ENCODE results near the gene SIX3. TPM values are rescaled to one million over a fixed set of nuclear protein-coding genes. Genes with fewer than 3 reads are reported as not detected.

SIX3 gene
- total and polyA plus RNA-seq, 2 donors (not counting 1 experiment from before 2014, with no cell fraction given) = not detected

DNA sequence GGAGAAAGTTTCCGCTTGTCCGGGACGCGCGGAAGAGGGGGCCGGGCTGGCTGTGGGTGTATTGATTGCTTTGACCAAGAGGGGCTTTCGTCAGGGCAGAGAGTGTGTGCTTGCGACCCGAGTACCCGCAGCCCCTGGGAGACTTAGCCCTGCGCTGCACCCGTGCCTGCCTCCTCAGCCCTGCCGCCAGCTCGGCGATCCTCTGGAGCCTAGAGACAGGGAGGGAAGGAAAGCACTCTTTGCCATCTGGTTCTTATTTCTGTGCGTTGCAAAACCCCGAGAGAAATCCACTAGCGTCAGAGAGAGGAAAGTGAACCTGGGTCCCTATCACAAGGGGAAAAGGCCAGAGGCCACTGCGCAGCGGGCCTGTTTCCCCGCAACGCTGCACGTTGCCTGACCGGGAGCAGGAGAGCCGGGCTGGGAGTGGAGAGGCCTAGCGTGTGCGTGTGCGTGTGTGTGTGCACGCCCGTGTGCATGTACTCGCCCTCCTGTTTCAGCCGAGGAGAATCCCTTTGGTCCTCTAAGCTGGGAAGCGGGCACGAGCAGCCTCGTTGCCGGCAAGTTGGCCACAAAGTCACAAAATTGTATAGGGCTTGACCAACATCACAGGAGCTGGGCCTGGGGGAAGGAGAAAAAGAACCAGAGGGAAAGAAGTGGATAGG lies 1.7 kb downstream of the SIX3 start:
- Histone ChIP-seq H2AFZ (ENCODE audit: insufficient read depth, low read depth, low read length, poor library complexity, severe bottlenecking) (peak overlapping the region; percentile 59), H3K79me2 (ENCODE audit: control insufficient read depth, insufficient read depth, low read length) (no peaks in the 10 kb centered on the region), H3K36me3 (replicated peaks in 1 of 2; ENCODE audit: control extremely low read depth in 1 of 2, control insufficient read depth in 1 of 2, extremely low read depth in 1 of 2, insufficient read depth in 2 of 2, low read length in 1 of 2) (no peaks in the 10 kb centered on the region), H3K9me3 (ENCODE audit: control extremely low read depth in 1 of 3, control insufficient read depth in 2 of 3, insufficient read depth in 1 of 3, low read length in 2 of 3) (peaks cover 0 to 60% (median 0%) of the 10 kb centered on the region in 3 donors), H3K4me2 (replicated peaks; ENCODE audit: low read depth, low read length, poor library complexity, severe bottlenecking) (peak overlapping the region; percentile 93), H3K27ac (ENCODE audit: low read length in 2 of 2) (no peak overlapping the region), H3K4me1 (ENCODE audit: control insufficient read depth in 2 of 2, insufficient read depth in 2 of 2, low read length in 2 of 2) (peaks cover 64 to 70% of the 10 kb centered on the region in 2 donors), H3K9ac (ENCODE audit: low read length) (peak overlapping the region; percentile 48), H3K27me3 (replicated peaks in 1 of 4; ENCODE audit: control extremely low read depth in 1 of 4, control insufficient read depth in 3 of 4, insufficient read depth in 4 of 4, low read length in 3 of 4) (peaks cover 0 to 92% (median 66%) of the 10 kb centered on the region in 4 experiments), H4K20me1 (ENCODE audit: control insufficient read depth, insufficient read depth, low read length, poor library complexity, severe bottlenecking) (no peaks in the 10 kb centered on the region), H3K4me3 (ENCODE audit: control extremely low read depth in 1 of 5, extremely low read depth in 1 of 5, insufficient read depth in 1 of 5, low read depth in 2 of 5, low read length in 4 of 5) (peak overlapping the region in 4 of 5 experiments; percentile 22 to 76 (median 59))
- ChIA-PET CTCF (interaction anchor here (0.5 to 1.6 kb wide), 3 partner anchors 11 to 13 kb away, joined by 3 to 5 read pairs (median 4); no protein-coding TSS in a partner anchor), POLR2A (no interaction called here)
- Mint-ChIP-seq H3K4me3 (peak overlapping the region; percentile 84), H3K27me3 (peaks cover 75% of the 10 kb centered on the region), H3K4me1 (peaks cover 53% of the 10 kb centered on the region), H3K27ac (peak overlapping the region; percentile 16), H3K9me3 (ENCODE audit: insufficient read depth) (no peaks in the 10 kb centered on the region)
- ATAC-seq (ENCODE audit: low read depth) (no peak), DNase-seq (peak; percentile 64)
- intact Hi-C loops (cut with micrococcal nuclease) = loop anchor here (5.0 kb wide), 1 partner anchor 141 kb away; no protein-coding TSS in a partner anchor
- TF ChIP-seq, protein P1, sequence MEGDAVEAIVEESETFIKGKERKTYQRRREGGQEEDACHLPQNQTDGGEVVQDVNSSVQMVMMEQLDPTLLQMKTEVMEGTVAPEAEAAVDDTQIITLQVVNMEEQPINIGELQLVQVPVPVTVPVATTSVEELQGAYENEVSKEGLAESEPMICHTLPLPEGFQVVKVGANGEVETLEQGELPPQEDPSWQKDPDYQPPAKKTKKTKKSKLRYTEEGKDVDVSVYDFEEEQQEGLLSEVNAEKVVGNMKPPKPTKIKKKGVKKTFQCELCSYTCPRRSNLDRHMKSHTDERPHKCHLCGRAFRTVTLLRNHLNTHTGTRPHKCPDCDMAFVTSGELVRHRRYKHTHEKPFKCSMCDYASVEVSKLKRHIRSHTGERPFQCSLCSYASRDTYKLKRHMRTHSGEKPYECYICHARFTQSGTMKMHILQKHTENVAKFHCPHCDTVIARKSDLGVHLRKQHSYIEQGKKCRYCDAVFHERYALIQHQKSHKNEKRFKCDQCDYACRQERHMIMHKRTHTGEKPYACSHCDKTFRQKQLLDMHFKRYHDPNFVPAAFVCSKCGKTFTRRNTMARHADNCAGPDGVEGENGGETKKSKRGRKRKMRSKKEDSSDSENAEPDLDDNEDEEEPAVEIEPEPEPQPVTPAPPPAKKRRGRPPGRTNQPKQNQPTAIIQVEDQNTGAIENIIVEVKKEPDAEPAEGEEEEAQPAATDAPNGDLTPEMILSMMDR (IDR thresholded peaks at IDR 0.05) = no peak
- TF ChIP-seq EZH2 (IDR thresholded peaks at IDR 0.05; ENCODE audit: borderline replicate concordance, insufficient read depth, low read depth, low read length, poor library complexity, severe bottlenecking) = no peak
- 12% methylated on average over 36 of the region's 36 CpGs for WGBS (ENCODE audit: insufficient coverage)

DNA sequence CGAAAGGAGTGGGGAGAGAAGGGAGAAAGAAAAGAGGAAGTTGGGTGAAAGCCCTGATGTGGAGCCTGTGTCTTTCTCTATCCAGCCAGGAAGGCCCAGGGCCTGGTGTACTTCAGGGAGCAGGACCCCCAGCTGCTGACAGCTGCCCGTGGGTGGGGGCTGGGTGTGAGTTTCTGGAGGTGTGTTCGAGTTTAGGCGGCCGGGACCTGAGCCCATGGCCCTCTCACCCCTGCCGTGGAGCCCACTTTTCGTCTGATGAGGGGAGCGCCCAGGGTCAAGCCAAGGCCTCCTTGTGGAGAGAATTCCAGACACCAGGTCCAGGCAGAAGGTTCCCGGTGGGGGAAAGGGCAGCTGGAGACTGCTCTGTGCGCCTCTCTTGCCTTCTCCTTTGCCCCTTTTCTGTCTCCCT lies 2.2 kb downstream of the SIX3 start:
- H3K36me3 ChIP-seq (replicated peaks in 1 of 2; ENCODE audit: control extremely low read depth in 1 of 2, control insufficient read depth in 1 of 2, extremely low read depth in 1 of 2, insufficient read depth in 2 of 2, low read length in 1 of 2) = no peaks in the 10 kb centered on the region
- peak overlapping the region; percentile 48 for H3K9ac ChIP-seq (ENCODE audit: low read length)
- H3K4me2 ChIP-seq (replicated peaks; ENCODE audit: low read depth, low read length, poor library complexity, severe bottlenecking) = peak overlapping the region; percentile 93
- H4K20me1 ChIP-seq (ENCODE audit: control insufficient read depth, insufficient read depth, low read length, poor library complexity, severe bottlenecking) = no peaks in the 10 kb centered on the region
- ATAC-seq (ENCODE audit: low read depth) (no peak), DNase-seq (no peak)
- peaks cover 59 to 64% of the 10 kb centered on the region in 2 donors for H3K4me1 ChIP-seq (ENCODE audit: control insufficient read depth in 2 of 2, insufficient read depth in 2 of 2, low read length in 2 of 2)
- POLR2A ChIA-PET = interaction anchor here (0.6 kb wide), 1 partner anchor 642 kb away, joined by 4 read pairs; no protein-coding TSS in a partner anchor
- peaks cover 0 to 56% (median 0%) of the 10 kb centered on the region in 3 donors for H3K9me3 ChIP-seq (ENCODE audit: control extremely low read depth in 1 of 3, control insufficient read depth in 2 of 3, insufficient read depth in 1 of 3, low read length in 2 of 3)
- no peak overlapping the region for H3K27ac Mint-ChIP-seq
- peak overlapping the region; percentile 84 for H3K4me3 Mint-ChIP-seq
- H3K4me1 Mint-ChIP-seq = peaks cover 48% of the 10 kb centered on the region
- TF ChIP-seq, protein P1 (IDR thresholded peaks at IDR 0.05) = no peak
- TF ChIP-seq EZH2 (IDR thresholded peaks at IDR 0.05; ENCODE audit: borderline replicate concordance, insufficient read depth, low read depth, low read length, poor library complexity, severe bottlenecking) = no peak
- H3K9me3 Mint-ChIP-seq (ENCODE audit: insufficient read depth) = no peaks in the 10 kb centered on the region
- H3K27ac ChIP-seq (ENCODE audit: low read length in 2 of 2) = no peak overlapping the region
- H3K4me3 ChIP-seq (ENCODE audit: control extremely low read depth in 1 of 5, extremely low read depth in 1 of 5, insufficient read depth in 1 of 5, low read depth in 2 of 5, low read length in 4 of 5) = peak overlapping the region in 3 of 5 experiments; percentile 55 to 76 (median 63)
- 21% methylated on average over 9 of the region's 10 CpGs for WGBS (ENCODE audit: insufficient coverage)
- H3K79me2 ChIP-seq (ENCODE audit: control insufficient read depth, insufficient read depth, low read length) = no peaks in the 10 kb centered on the region
- H2AFZ ChIP-seq (ENCODE audit: insufficient read depth, low read depth, low read length, poor library complexity, severe bottlenecking) = peak overlapping the region; percentile 59
- intact Hi-C loops (cut with micrococcal nuclease) = loop anchor here (5.0 kb wide), 1 partner anchor 141 kb away; no protein-coding TSS in a partner anchor
- H3K27me3 Mint-ChIP-seq = peaks cover 75% of the 10 kb centered on the region
- CTCF ChIA-PET = interaction anchor here (0.5 to 1.6 kb wide), 3 partner anchors 11 to 13 kb away, joined by 3 to 5 read pairs (median 4); no protein-coding TSS in a partner anchor
- peaks cover 0 to 92% (median 63%) of the 10 kb centered on the region in 4 experiments for H3K27me3 ChIP-seq (replicated peaks in 1 of 4; ENCODE audit: control extremely low read depth in 1 of 4, control insufficient read depth in 3 of 4, insufficient read depth in 4 of 4, low read length in 3 of 4)

Measured in B cell (primary cell).